Upper lobe of right lung (tissue), 1 donor: ENCODE data around the gene ARF3. TPM values are rescaled to one million over a fixed set of nuclear protein-coding genes. Genes with fewer than 3 reads are reported as not detected.

ENCODE experiments used
- ATAC-seq: fragments of 200-7000 bp; cut with Tn5 transposase; one replicate; pipeline ENCODE4 v1.9.1; 2020; ENCODE audit warnings: mild to moderate bottlenecking, moderate library complexity
- DNase-seq: peaks from one replicate; pipeline ENCODE4 v3.0.0-alpha.2; 2020
- H3K27ac ChIP-seq: fragments of 200-600 bp; one replicate; pipeline ENCODE4 v1.8.0; 2022
- H3K27me3 ChIP-seq: fragments of 200-600 bp; one replicate; pipeline ENCODE4 v1.8.0; 2022; ENCODE audit warnings: mild to moderate bottlenecking
- H3K36me3 ChIP-seq: fragments of 200-600 bp; one replicate; pipeline ENCODE4 v1.8.0; 2022
- H3K4me1 ChIP-seq: fragments of 200-600 bp; one replicate; pipeline ENCODE4 v1.8.0; 2022
- H3K4me3 ChIP-seq: fragments of 200-600 bp; one replicate; pipeline ENCODE4 v1.8.0; 2022; ENCODE audit warnings: mild to moderate bottlenecking
- H3K9me3 ChIP-seq: fragments of 200-600 bp; one replicate; pipeline ENCODE4 v1.8.0; 2022
- intact Hi-C: fragments of 100-400 bp; cut with DNase I; formaldehyde crosslinking; loops from one replicate; pipeline ENCODE4 v1.11.0; 2022
- total RNA-seq: library from RNA; stranded (reverse); fragmentation: NEBNext Ultra II Directional; extraction: Animal tissue kit (Norgen Biotek cat#: 25700); gene quantifications from one replicate; pipeline ENCODE4 v1.2.1, GENCODE V29; 2021
- TF ChIP-seq, protein P1 (sequence below): fragments of 200-600 bp; IDR thresholded peaks from one replicate; pipeline ENCODE4 v1.8.0; 2022; ENCODE audit warnings: antibody characterized with exemption
- donor health status: DM: no; HTN: yes; CAD: no; lungs with severe emphysema.

The ARF3 gene
- total RNA-seq, 1 donor from 2014 or later: 146 TPM

DNA sequence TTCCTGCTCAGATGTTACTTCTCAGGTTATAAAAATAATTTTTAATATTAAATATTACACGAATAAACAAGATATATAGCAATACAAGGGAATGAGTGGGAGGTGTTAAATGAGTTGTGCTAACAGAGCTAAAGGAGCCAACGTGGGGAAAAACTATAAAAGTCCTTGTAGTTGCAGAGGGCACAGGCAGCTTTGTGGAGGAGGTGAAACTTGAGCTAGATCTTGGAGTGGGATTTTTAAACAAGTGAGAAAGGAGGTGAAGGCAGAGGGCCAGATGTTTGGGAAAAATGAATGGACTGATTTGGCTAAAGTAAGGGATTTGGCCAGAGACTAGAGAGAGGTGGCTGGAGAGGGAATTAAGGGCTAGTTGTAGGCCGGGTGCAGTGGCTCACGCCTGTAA lies 26.8 kb downstream of the ARF3 start:
- H3K36me3 ChIP-seq: peaks cover 46% of the 10 kb centered on the region
- H3K4me3 ChIP-seq: no peak overlapping the region
- H3K27me3 ChIP-seq: no peaks in the 10 kb centered on the region
- DNase-seq: no peak
- no peak overlapping the region for H3K27ac ChIP-seq
- intact Hi-C loops: no loop called here
- H3K4me1 ChIP-seq: no peaks in the 10 kb centered on the region
- TF ChIP-seq, protein P1, sequence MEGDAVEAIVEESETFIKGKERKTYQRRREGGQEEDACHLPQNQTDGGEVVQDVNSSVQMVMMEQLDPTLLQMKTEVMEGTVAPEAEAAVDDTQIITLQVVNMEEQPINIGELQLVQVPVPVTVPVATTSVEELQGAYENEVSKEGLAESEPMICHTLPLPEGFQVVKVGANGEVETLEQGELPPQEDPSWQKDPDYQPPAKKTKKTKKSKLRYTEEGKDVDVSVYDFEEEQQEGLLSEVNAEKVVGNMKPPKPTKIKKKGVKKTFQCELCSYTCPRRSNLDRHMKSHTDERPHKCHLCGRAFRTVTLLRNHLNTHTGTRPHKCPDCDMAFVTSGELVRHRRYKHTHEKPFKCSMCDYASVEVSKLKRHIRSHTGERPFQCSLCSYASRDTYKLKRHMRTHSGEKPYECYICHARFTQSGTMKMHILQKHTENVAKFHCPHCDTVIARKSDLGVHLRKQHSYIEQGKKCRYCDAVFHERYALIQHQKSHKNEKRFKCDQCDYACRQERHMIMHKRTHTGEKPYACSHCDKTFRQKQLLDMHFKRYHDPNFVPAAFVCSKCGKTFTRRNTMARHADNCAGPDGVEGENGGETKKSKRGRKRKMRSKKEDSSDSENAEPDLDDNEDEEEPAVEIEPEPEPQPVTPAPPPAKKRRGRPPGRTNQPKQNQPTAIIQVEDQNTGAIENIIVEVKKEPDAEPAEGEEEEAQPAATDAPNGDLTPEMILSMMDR: no peak
- H3K9me3 ChIP-seq: no peaks in the 10 kb centered on the region
- ATAC-seq: no peak

DNA sequence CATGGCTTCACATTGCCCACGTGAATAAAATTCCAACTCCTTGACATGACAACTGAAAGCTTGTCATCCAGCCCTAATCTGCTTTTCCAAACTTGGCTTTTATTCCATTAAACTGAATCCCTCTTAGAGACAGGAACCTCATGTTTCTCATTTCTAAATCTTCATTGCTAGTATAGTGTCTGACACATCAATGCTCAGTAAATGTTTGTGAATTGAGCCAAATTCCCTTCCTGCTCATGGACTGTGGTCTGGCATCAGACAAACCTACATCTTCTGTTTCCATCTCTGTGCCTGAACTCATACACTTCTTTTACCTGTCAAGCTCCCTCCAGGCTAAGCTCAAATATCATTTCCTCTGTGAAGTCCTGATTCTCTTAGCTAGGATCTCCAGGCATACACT lies 27.7 kb downstream of the ARF3 start:
- no peaks in the 10 kb centered on the region for H3K27me3 ChIP-seq
- no peaks in the 10 kb centered on the region for H3K9me3 ChIP-seq
- no peaks in the 10 kb centered on the region for H3K4me1 ChIP-seq
- H3K27ac ChIP-seq: no peak overlapping the region
- DNase-seq: no peak
- intact Hi-C loops: no loop called here
- H3K4me3 ChIP-seq: no peak overlapping the region
- no peak for ATAC-seq
- H3K36me3 ChIP-seq: peaks cover 38% of the 10 kb centered on the region
- TF ChIP-seq, protein P1: no peak

DNA sequence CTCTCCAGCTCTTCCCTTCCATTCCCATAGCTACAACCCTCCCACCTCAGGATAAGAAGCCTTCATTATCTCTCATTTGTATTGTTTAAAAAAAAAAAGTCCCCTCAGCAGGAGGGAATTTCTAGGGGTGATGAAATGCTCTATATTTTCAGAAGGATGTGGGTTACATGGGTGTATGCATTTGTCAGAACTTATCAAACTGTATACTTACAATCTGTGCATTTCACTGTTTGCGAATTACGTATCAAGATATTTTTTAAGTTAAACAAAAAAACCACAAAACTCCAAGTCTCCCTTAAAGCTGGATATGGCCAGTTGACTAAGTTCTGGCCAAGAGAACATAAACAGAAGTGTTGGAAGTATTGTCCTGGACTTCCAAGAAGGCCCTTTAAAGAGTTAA lies 30.0 kb downstream of the ARF3 start:
- Histone ChIP-seq H3K4me1 (no peaks in the 10 kb centered on the region), H3K27ac (no peak overlapping the region), H3K27me3 (no peaks in the 10 kb centered on the region), H3K4me3 (no peak overlapping the region), H3K9me3 (no peaks in the 10 kb centered on the region), H3K36me3 (peaks cover 23% of the 10 kb centered on the region)
- no peak for ATAC-seq
- no peak for DNase-seq
- intact Hi-C loops: no loop called here
- TF ChIP-seq, protein P1: no peak

DNA sequence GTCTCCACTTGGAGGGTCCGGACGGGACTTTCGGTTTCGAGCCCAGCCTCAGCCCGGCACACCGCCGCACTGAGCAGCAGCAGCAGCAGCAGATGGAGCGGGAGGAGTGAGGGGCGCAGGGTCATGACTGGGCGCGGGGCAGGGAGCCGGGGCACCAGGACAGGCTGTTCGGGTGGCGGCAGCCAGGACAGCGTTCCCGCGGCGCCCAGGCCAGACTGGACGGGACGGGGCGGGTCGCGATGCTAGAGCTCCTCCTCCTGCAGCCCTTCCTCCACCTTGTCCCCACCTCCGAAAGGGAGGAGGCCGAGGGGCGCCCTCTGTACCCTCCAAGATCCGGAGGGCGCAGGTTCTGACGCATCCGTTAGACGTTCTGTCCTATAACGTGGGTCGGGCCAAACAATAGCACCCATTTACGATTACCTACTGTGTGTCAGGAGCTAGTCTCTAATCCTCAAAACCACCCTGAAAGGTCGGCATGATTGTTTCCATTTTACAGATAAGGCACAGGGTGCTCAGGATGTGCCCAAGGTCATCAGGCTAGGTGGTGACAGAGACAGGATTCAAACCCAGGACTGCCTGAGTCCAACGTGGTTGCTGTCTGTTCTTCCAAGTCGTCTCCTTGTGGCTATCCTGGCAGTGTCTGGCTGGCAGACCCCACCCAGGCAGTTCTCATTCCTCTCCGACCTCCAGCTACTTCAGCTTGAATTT lies 31.8 kb downstream of the ARF3 start, which contains the start of gene FKBP11:
FKBP11 (minus strand) TSS at position 189 of the 708 bp plus-strand sequence; CDS start at position 125, 64 bp downstream.
- TF ChIP-seq, protein P1: no peak
- no peaks in the 10 kb centered on the region for H3K9me3 ChIP-seq
- H3K4me1 ChIP-seq: no peaks in the 10 kb centered on the region
- ATAC-seq: peak; percentile 92
- peak within 1 kb of the TSS; percentile 77 for H3K27ac ChIP-seq
- intact Hi-C loops: no loop called here
- H3K36me3 ChIP-seq: peaks cover 23% of the 10 kb centered on the region
- H3K27me3 ChIP-seq: no peaks in the 10 kb centered on the region
- peak; percentile 86 for DNase-seq
- peak within 1 kb of the TSS; percentile 94 for H3K4me3 ChIP-seq

DNA sequence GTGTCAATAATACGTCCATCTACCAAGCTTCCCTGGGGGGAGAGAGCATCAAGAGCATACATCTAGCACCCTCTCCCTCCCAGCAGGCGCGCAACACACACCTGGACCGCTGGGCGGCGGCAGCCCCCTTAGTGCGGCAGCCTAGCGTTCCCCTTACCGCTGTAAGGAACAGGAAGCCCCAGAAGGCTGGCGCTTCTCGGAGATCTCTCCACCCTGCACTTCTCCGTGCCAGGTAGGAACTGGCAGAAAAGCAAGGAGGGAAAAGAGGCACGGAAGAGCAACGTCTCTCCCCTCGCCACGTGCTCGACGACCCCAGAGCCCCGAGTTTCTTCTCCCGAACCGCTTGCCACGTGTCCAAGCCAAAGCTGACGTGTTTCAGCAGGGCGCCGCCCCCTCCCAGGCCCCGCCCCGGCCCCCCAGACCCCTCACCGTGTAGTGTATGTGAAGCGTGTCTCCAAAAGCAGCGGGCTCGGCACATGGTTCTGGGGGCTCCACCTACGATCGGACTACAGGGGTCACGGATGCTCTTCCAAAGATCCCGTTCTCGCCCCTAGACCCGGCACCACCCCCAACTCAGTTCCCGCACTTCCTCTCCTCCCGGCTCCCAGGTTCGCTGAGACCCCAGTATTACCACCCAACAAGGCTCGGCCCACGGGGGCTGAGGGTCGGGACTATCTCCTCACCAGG lies 32.5 kb downstream of the ARF3 start:
- peaks cover 17% of the 10 kb centered on the region for H3K36me3 ChIP-seq
- H3K4me1 ChIP-seq: no peaks in the 10 kb centered on the region
- intact Hi-C loops: no loop called here
- DNase-seq: peak; percentile 81
- TF ChIP-seq, protein P1: peak; percentile 58
- H3K9me3 ChIP-seq: no peaks in the 10 kb centered on the region
- H3K27me3 ChIP-seq: no peaks in the 10 kb centered on the region
- peak; percentile 86 for ATAC-seq
- peak overlapping the region; percentile 77 for H3K27ac ChIP-seq
- peak overlapping the region; percentile 94 for H3K4me3 ChIP-seq
